Lower leg skin (tissue), 4 donors: ENCODE results near the gene WNT10A. TPM values are rescaled to one million over a fixed set of nuclear protein-coding genes. Genes with fewer than 3 reads are reported as not detected.
A peak's percentile ranks its signal among the peaks of the same experiment; 100 is the strongest.

Experiments used
- DNase-seq, 2 donors: peaks; one replicate each; pipeline ENCODE4 v3.0.0-alpha.2; 2019; ENCODE audit warnings: low spot score in 2 of 2
- H3K4me3 ChIP-seq: fragments of 200-600 bp; sonication (generic); 2 replicates; pipeline ENCODE4 v1.5.1; 2017; ENCODE audit warnings: mild to moderate bottlenecking, low read depth; ENCODE audit not compliant: poor library complexity, severe bottlenecking
- POLR2A ChIP-seq, 2 donors: fragments of 450-650 bp; IDR thresholded peaks; one replicate each; pipeline ENCODE4 v1.6.1; 2016 to 2017; ENCODE audit warnings: antibody characterized with exemption in 2 of 2, mild to moderate bottlenecking in 1 of 2, moderate library complexity in 1 of 2
- WGBS, 2 donors: methylation state at CpG; one replicate each; pipeline ENCODE4 v1.1.5; 2018; 5-methylcytosine and 5-hydroxymethylcytosine counted together
- intact Hi-C: fragments of 100-400 bp; cut with DNase I; formaldehyde crosslinking; loops from one replicate; pipeline ENCODE4 v1.15.0; 2023; ENCODE audit warnings: low total_unique reads
- total RNA-seq, 4 donors: library from RNA; depleted of rRNA; stranded (reverse); fragments of >200 nt; gene quantifications; one replicate each; pipeline ENCODE4 v1.1.0, GENCODE V29; 2016
- TF ChIP-seq, protein P1 (sequence below), 3 donors: fragments of 450-650 bp; IDR thresholded peaks; one replicate each; pipeline ENCODE4 v1.5.1; 2016; ENCODE audit warnings: antibody characterized with exemption in 3 of 3, mild to moderate bottlenecking in 3 of 3, moderate library complexity in 2 of 3

WNT10A gene
- total RNA-seq, 4 donors from 2014 or later: 10.0 to 16.5 (median 15.2) TPM

DNA sequence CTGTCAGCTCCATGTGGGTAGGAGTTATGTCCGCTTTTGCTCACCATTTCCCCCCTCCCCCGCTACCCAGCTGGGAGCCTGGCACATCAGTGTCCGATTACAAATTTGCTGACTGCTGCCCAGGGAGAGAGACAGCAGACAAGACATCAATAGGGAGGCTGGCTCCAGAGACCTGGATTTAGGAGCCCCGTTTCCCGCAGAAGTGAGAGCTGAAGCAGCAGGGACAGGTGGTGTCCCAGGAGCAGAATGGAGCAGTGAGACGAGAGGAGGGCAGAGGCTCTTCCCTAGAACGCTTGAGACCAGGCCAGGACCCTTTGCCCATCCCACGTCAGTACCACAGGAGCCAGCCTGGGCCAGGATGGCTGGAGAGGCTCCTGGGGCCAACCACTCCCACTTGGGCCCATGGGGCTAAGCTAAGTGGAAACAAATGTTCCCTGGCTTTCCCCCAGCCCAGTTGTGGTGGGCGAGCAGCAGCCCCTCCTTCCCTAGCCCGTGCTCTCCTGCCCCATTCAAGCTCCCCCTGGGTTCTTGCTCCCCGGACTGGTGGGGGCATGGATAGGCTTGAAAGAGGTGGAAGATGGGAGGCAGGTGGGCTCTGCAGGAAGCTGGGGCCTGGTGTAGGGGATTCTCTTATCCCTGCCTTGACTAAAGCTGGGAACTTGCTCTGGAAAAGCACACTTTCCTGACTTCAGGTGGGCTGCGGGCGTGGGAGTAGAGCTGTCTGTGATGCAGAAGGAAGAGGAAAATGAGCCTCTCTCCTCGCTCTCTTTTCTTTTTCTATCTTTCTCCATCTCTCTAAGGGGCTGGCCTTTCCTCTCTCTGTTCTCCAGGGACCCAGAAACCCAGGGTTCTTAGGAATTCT is 25.1 kb upstream of the WNT10A start:
- TF ChIP-seq, protein P1, sequence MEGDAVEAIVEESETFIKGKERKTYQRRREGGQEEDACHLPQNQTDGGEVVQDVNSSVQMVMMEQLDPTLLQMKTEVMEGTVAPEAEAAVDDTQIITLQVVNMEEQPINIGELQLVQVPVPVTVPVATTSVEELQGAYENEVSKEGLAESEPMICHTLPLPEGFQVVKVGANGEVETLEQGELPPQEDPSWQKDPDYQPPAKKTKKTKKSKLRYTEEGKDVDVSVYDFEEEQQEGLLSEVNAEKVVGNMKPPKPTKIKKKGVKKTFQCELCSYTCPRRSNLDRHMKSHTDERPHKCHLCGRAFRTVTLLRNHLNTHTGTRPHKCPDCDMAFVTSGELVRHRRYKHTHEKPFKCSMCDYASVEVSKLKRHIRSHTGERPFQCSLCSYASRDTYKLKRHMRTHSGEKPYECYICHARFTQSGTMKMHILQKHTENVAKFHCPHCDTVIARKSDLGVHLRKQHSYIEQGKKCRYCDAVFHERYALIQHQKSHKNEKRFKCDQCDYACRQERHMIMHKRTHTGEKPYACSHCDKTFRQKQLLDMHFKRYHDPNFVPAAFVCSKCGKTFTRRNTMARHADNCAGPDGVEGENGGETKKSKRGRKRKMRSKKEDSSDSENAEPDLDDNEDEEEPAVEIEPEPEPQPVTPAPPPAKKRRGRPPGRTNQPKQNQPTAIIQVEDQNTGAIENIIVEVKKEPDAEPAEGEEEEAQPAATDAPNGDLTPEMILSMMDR (IDR thresholded peaks at IDR 0.05): no peak
- no peak for TF ChIP-seq POLR2A (IDR thresholded peaks at IDR 0.05)
- WGBS, 2 donors: 59 to 67% methylated on average over 14 of the region's 14 CpGs
- H3K4me3 ChIP-seq: no peak overlapping the region
- intact Hi-C loops: no loop called here
- peak in 1 of 2 donors; percentile 76 for DNase-seq

DNA sequence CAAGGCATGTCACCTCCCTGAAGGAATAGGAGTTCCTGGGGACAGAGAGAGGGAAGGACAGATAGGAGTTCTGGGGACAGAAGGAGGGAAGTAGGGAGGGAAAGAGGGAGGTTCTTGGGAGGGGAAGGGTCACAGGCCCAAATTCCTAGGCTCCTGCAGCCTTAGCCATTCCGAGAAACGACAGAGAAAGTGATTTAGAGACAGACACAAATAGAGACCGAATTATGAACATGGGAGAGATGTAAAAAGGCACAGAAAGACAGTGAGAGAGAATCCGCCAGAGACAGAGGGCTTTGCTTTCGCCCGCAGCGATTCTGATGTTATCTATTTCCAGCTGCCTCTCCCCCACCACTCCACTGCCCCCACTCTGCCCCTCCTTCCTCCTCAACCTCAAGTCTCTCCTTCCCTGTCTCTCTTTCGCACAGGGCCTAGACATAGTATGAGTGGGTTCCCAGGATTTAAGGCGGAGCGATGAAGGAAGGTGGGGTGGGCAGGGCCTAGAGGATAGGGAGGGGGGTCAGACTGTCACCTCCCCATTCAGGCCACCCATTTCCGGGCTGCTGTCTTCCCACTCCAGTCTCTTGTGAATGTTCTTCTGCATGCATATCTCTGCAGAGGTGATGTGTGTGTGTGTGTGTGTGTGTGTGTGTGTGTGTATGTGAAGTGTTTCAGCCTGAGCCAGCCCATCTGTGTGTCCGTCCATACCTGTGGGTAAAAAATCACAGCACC is 24.3 kb upstream of the WNT10A start:
- WGBS, 2 donors: 50 to 64% methylated on average over 12 of the region's 12 CpGs
- intact Hi-C loops: no loop called here
- TF ChIP-seq, protein P1 (IDR thresholded peaks at IDR 0.05): no peak
- TF ChIP-seq POLR2A (IDR thresholded peaks at IDR 0.05): no peak
- H3K4me3 ChIP-seq: no peak overlapping the region
- peak in 1 of 2 donors; percentile 79 for DNase-seq

DNA sequence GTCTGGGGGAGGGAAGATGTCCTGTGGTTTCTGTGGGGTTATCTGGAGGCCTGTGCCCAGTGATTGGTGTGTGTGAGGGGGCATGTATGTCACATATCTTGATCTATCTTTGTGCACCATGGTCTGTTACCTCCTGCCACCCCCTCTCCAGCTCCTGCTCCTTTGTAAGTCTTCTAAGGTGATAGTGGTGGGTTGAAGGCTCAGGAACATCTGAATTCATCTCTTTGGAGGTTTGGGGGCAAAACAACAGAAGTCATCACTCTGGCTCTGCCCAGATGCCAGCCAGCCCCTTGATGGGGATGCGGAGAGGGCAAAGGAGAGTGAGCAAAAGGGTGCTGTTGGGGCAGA is 23.8 kb upstream of the WNT10A start:
- DNase-seq: peak in 1 of 2 donors; percentile 43
- TF ChIP-seq, protein P1 (IDR thresholded peaks at IDR 0.05): no peak
- no peak for TF ChIP-seq POLR2A (IDR thresholded peaks at IDR 0.05)
- WGBS, 2 donors: 87 to 100% methylated on average over 1 of the region's 1 CpG
- no peak overlapping the region for H3K4me3 ChIP-seq
- intact Hi-C loops: no loop called here

DNA sequence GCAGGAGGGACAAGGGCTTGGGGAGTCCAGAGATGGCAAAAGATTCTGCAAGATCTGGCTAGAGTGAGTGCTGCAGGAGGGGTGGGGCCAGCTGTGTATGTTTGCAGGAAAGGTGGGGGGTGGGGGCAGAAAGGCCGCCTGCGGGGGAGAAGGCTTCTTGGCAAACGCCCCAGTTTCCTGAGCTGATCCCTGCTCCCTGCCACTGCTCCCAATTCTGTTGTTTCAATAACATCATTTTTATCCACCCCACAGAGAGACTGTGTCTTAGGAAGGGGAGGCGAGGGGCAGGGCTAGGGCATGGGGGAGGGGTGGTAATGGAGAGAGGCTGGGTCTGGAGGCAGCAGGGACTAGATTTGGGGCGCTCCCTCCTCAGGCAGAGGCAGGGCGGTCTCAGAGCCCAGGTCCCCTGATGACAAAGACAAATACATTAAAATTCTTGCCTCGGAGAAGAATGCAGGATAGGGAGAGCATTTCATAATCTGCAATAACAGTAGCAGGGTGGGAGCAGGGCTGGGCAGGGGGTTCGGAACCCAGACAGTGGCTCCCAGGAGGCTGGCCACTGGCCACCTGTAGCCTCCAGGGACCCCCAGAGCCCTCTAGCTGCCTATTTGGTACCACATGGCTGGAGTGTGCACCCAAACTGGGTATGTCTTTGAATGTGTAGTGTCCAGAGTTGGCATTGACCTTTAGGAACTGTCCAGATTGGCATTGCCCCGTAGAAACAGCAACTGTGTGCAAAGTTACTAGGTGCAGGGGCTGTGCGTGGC is 23.1 kb upstream of the WNT10A start:
- no peak overlapping the region for H3K4me3 ChIP-seq
- 23 to 32% methylated on average over 10 of the region's 10 CpGs for WGBS, 2 donors
- intact Hi-C loops: no loop called here
- TF ChIP-seq, protein P1 (IDR thresholded peaks at IDR 0.05): no peak
- no peak for TF ChIP-seq POLR2A (IDR thresholded peaks at IDR 0.05)
- DNase-seq: peak in 1 of 2 donors; percentile 68

DNA sequence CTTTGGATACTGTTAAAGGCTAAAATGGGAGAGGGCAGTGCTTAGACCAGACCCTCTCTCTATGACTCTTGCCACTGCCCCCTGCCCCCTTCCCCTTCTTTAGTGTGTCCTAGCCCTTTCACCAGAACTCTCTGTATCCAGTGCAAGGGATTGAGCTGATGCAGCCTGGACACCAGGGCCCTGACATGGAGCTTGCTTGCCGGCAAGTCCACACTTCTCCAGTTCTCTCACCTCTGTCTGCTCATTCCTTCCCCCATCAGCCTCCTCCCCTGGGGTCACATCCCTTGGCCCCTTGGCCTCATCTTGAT is 22.6 kb upstream of the WNT10A start:
- intact Hi-C loops: no loop called here
- H3K4me3 ChIP-seq: no peak overlapping the region
- no peak for DNase-seq
- 27 to 35% methylated on average over 1 of the region's 1 CpG for WGBS, 2 donors
- no peak for TF ChIP-seq POLR2A (IDR thresholded peaks at IDR 0.05)
- TF ChIP-seq, protein P1 (IDR thresholded peaks at IDR 0.05): no peak
